Suprapubic skin (tissue), 4 donors: Measurements from ENCODE around the gene SYK. TPM values are rescaled to one million over a fixed set of nuclear protein-coding genes. Genes with fewer than 3 reads are reported as not detected.

Experiments used
- DNase-seq, 2 donors: peaks; one replicate each; pipeline ENCODE4 v3.0.0-alpha.2; 2019; ENCODE audit warnings: low spot score in 2 of 2
- H3K27ac ChIP-seq: fragments of 200-600 bp; sonication (generic); one replicate; pipeline ENCODE4 v1.5.1; 2019
- H3K27me3 ChIP-seq: fragments of 200-600 bp; sonication (generic); one replicate; pipeline ENCODE4 v1.5.1; 2019
- H3K36me3 ChIP-seq: fragments of 200-600 bp; sonication (generic); one replicate; pipeline ENCODE4 v1.5.1; 2019
- H3K4me1 ChIP-seq: fragments of 200-600 bp; sonication (generic); one replicate; pipeline ENCODE4 v1.5.1; 2019
- H3K4me3 ChIP-seq: fragments of 200-600 bp; sonication (generic); one replicate; pipeline ENCODE4 v1.5.1; 2019; ENCODE audit warnings: mild to moderate bottlenecking
- H3K9me3 ChIP-seq: fragments of 200-600 bp; sonication (generic); one replicate; pipeline ENCODE4 v1.5.1; 2019
- EP300 ChIP-seq: sonication (generic); formaldehyde crosslinking; IDR thresholded peaks from one replicate; pipeline ENCODE4 v1.6.1; 2017; ENCODE audit warnings: antibody characterized with exemption
- POLR2A ChIP-seq, 2 donors: fragments of 450-650 bp; IDR thresholded peaks; one replicate each; pipeline ENCODE4 v1.6.1; 2017; ENCODE audit warnings: antibody characterized with exemption in 2 of 2, mild to moderate bottlenecking in 2 of 2, moderate library complexity in 2 of 2
- POLR2AphosphoS5 ChIP-seq, 3 donors: sonication (generic); formaldehyde crosslinking; IDR thresholded peaks; one replicate each; pipeline ENCODE4 v1.6.1; 2017; ENCODE audit warnings: antibody characterized with exemption in 3 of 3
- WGBS: methylation state at CpG from one replicate; pipeline ENCODE4 v1.1.5; 2018; 5-methylcytosine and 5-hydroxymethylcytosine counted together
- total RNA-seq, 4 donors: library from RNA; depleted of rRNA; stranded (reverse); fragments of >200 nt; gene quantifications; one replicate each; pipeline ENCODE4 v1.1.0, GENCODE V29; 2016
- TF ChIP-seq, protein P1 (sequence below), 2 donors: fragments of 200-600 bp in 1 of 2; fragments of 450-650 bp in 1 of 2; sonication (generic) in 1 of 2; IDR thresholded peaks; one replicate each; pipeline ENCODE4 v1.5.1; 2016 to 2019; ENCODE audit warnings: antibody characterized with exemption in 2 of 2, mild to moderate bottlenecking in 1 of 2, moderate library complexity in 1 of 2

Gene SYK
- total RNA-seq, 4 donors from 2014 or later = 22.0 to 31.6 (median 25.0) TPM

DNA sequence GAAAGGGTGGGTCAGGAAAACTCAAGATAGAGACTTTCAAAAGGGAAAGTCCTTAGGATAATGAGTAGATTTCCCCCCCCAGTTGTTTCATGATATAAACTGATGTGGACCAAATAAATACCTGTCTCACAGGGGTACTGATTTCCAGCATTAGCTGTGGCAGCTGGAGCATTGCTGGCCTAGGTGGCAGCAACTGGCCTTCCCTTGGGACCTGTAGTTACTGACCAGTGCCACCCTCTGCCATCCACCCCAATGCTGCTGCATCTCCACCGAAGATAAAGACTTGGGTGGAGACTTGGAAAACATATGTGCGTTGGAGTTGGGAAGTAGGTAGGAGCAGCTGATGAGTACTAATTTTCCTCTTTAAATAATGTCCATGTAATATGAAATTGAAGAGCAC lies 71.8 kb downstream of the SYK start:
- TF ChIP-seq POLR2AphosphoS5 (IDR thresholded peaks at IDR 0.05) (no peak), EP300 (no peak), POLR2A (IDR thresholded peaks at IDR 0.05) (no peak)
- TF ChIP-seq, protein P1, sequence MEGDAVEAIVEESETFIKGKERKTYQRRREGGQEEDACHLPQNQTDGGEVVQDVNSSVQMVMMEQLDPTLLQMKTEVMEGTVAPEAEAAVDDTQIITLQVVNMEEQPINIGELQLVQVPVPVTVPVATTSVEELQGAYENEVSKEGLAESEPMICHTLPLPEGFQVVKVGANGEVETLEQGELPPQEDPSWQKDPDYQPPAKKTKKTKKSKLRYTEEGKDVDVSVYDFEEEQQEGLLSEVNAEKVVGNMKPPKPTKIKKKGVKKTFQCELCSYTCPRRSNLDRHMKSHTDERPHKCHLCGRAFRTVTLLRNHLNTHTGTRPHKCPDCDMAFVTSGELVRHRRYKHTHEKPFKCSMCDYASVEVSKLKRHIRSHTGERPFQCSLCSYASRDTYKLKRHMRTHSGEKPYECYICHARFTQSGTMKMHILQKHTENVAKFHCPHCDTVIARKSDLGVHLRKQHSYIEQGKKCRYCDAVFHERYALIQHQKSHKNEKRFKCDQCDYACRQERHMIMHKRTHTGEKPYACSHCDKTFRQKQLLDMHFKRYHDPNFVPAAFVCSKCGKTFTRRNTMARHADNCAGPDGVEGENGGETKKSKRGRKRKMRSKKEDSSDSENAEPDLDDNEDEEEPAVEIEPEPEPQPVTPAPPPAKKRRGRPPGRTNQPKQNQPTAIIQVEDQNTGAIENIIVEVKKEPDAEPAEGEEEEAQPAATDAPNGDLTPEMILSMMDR (IDR thresholded peaks at IDR 0.05) = no peak
- no peaks in the 10 kb centered on the region for H3K36me3 ChIP-seq
- no peak overlapping the region for H3K4me3 ChIP-seq
- DNase-seq = no peak
- H3K4me1 ChIP-seq = peaks cover 13% of the 10 kb centered on the region
- no peaks in the 10 kb centered on the region for H3K27me3 ChIP-seq
- 87% methylated on average over 2 of the region's 2 CpGs for WGBS
- no peaks in the 10 kb centered on the region for H3K9me3 ChIP-seq
- no peak overlapping the region for H3K27ac ChIP-seq

DNA sequence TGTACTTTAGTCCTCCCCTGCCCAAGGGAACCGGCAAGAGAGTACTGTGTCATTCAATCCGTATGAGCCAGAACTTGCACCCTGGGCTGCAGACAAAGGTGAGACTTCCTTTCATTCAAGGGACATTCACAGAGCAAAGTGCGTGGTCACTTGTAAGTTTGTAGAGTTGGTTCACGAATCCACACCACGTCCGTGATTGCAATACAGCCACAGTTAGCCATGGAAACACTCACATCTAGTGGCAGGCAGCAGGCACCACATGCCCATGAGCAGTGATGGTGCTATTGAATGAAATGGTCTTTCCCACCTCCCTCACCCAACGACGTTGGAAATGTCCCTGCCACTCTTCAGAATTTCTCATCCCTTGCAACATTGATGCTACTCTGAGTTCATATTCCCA lies 72.6 kb downstream of the SYK start:
- Histone ChIP-seq H3K27ac (no peak overlapping the region), H3K4me1 (peaks cover 13% of the 10 kb centered on the region), H3K9me3 (no peaks in the 10 kb centered on the region), H3K27me3 (no peaks in the 10 kb centered on the region), H3K36me3 (no peaks in the 10 kb centered on the region), H3K4me3 (no peak overlapping the region)
- WGBS = 78% methylated on average over 8 of the region's 8 CpGs
- DNase-seq = no peak
- TF ChIP-seq EP300 = no peak
- TF ChIP-seq POLR2A (IDR thresholded peaks at IDR 0.05) = no peak

DNA sequence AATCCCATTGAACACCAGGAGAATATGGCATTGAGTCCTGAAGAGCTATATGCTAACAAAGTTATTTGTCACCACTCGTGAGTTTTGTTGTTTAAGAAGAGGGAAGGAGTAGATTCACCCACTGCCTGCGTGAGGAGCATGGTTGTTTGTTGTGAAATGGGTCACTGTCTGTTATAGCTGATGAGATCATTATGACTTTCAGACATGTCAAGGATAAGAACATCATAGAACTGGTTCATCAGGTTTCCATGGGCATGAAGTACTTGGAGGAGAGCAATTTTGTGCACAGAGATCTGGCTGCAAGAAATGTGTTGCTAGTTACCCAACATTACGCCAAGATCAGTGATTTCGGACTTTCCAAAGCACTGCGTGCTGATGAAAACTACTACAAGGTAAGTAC lies 76.9 kb downstream of the SYK start:
- Histone ChIP-seq H3K36me3 (peaks cover 4% of the 10 kb centered on the region), H3K4me3 (no peak overlapping the region), H3K27ac (peak overlapping the region; percentile 47), H3K27me3 (no peaks in the 10 kb centered on the region), H3K9me3 (no peaks in the 10 kb centered on the region), H3K4me1 (no peaks in the 10 kb centered on the region)
- no peak for DNase-seq
- TF ChIP-seq EP300 (no peak), POLR2AphosphoS5 (IDR thresholded peaks at IDR 0.05) (no peak), POLR2A (IDR thresholded peaks at IDR 0.05) (no peak)
- TF ChIP-seq, protein P1 (IDR thresholded peaks at IDR 0.05) = no peak
- WGBS = 57% methylated on average over 5 of the region's 5 CpGs

DNA sequence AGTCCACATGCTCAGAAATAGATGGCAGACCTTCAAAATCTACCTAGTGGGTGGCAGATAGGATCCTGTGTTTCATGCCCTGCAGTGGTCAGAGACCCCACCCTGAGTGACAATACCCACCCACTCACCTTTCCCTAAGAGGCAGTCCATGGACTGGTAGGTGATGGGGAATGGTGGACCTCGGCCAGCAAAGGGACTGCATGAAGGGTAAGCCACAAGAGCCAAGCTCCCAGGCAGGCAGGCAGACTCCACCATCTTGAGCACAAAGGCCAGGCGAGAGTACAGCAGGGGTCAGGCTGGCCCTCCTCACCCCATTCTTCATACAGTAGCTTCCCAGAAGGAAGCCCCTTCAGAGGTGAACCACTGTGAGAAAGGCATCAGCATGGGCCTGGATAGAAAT lies 78.4 kb downstream of the SYK start:
- 100% methylated on average over 2 of the region's 2 CpGs for WGBS
- peaks cover 5% of the 10 kb centered on the region for H3K36me3 ChIP-seq
- no peak overlapping the region for H3K27ac ChIP-seq
- no peaks in the 10 kb centered on the region for H3K9me3 ChIP-seq
- DNase-seq = no peak
- TF ChIP-seq POLR2A (IDR thresholded peaks at IDR 0.05) (no peak), POLR2AphosphoS5 (IDR thresholded peaks at IDR 0.05) (no peak), EP300 (no peak)
- TF ChIP-seq, protein P1 (IDR thresholded peaks at IDR 0.05) = no peak
- no peak overlapping the region for H3K4me3 ChIP-seq
- no peaks in the 10 kb centered on the region for H3K27me3 ChIP-seq
- no peaks in the 10 kb centered on the region for H3K4me1 ChIP-seq

DNA sequence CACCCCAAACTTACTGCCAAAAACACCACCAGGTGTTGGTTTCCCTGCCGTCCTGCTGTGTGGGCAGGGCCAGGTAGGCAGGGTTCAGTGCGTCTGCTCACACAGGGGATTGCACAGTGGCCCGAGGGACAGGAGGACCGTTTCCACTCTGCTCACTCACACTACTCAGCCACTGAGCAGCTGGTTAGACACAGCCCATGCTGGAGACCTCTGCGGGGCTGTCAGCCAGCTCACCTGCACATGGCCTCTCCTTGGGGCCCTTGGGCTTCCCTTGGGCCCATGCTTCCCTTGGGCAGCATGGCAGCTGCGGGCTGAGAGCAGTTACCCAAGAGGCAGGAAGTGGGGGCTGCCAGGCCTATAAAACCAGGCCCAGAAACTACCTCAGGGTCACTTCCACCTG lies 79.0 kb downstream of the SYK start:
- H3K9me3 ChIP-seq = no peaks in the 10 kb centered on the region
- no peak for TF ChIP-seq POLR2A (IDR thresholded peaks at IDR 0.05)
- no peak for TF ChIP-seq POLR2AphosphoS5 (IDR thresholded peaks at IDR 0.05)
- no peak for TF ChIP-seq EP300
- TF ChIP-seq, protein P1 (IDR thresholded peaks at IDR 0.05) = no peak
- DNase-seq = no peak
- peaks cover 5% of the 10 kb centered on the region for H3K36me3 ChIP-seq
- no peak overlapping the region for H3K4me3 ChIP-seq
- WGBS = 91% methylated on average over 4 of the region's 6 CpGs
- no peaks in the 10 kb centered on the region for H3K4me1 ChIP-seq
- no peak overlapping the region for H3K27ac ChIP-seq
- H3K27me3 ChIP-seq = no peaks in the 10 kb centered on the region

DNA sequence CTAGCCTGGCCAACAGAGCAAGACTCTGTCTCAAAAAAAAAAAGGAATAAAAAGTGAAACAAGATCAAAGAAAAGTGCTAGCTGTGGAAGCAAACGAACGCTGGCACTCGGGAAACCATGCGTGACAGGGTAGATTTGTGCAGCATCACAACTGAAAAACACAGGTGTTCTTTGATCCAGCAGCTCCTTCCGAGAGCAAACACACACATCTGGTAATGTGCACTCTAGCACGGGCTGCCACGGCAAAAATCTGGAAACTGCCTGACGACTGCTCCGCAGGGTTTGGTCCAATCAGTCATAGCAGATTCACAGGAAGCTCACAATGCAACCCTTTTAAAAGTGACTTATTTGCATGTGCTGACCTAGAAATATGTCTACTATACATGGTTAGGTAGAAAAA lies 80.0 kb downstream of the SYK start:
- no peak for DNase-seq
- peaks cover 5% of the 10 kb centered on the region for H3K36me3 ChIP-seq
- no peaks in the 10 kb centered on the region for H3K4me1 ChIP-seq
- 81% methylated on average over 9 of the region's 9 CpGs for WGBS
- H3K4me3 ChIP-seq = no peak overlapping the region
- no peak overlapping the region for H3K27ac ChIP-seq
- no peak for TF ChIP-seq POLR2AphosphoS5 (IDR thresholded peaks at IDR 0.05)
- TF ChIP-seq, protein P1 (IDR thresholded peaks at IDR 0.05) = no peak
- no peak for TF ChIP-seq POLR2A (IDR thresholded peaks at IDR 0.05)
- no peak for TF ChIP-seq EP300
- no peaks in the 10 kb centered on the region for H3K9me3 ChIP-seq
- no peaks in the 10 kb centered on the region for H3K27me3 ChIP-seq
